GM12874 (cell line): ENCODE measurements around the gene ITGA3.
A peak's percentile ranks its signal among the peaks of the same experiment; 100 is the strongest.

Source experiments
- CTCF ChIP-seq: IDR thresholded peaks from 2 replicates; pipeline ENCODE4 v1.5.1; 2011; ENCODE audit warnings: low read depth, mild to moderate bottlenecking, control low read depth, low read length, moderate library complexity; ENCODE audit not compliant: insufficient read depth

ITGA3 gene

DNA sequence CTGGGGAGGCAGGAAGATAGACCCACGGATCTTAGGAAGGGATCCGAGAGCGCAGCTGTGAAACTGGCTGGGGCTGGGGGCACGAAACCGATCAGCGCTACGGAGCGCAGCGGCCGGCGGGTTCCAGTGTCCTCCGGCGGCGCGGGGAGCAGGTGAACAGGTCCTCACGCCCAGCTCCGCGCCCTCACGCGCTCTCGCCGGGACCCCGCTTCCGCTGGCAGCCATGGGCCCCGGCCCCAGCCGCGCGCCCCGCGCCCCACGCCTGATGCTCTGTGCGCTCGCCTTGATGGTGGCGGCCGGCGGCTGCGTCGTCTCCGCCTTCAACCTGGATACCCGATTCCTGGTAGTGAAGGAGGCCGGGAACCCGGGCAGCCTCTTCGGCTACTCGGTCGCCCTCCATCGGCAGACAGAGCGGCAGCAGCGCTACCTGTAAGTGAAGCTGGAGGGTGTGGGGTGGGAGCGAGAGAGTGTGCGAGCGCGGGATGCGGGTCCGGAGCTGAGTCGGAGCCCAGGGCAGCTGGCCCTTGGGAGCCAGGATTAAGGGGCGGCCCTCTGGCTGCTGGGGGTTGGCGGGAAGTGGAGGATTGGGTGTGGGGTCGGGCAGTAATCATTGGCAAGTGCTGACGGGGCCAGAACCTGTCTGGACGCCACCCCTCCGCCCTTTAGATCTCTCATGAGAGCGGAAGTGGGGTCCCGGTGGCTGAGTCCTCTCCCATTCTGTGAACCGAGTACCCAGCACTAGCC, 479 bp downstream of the ITGA3 start:
- TF ChIP-seq CTCF = peak; percentile 68

DNA sequence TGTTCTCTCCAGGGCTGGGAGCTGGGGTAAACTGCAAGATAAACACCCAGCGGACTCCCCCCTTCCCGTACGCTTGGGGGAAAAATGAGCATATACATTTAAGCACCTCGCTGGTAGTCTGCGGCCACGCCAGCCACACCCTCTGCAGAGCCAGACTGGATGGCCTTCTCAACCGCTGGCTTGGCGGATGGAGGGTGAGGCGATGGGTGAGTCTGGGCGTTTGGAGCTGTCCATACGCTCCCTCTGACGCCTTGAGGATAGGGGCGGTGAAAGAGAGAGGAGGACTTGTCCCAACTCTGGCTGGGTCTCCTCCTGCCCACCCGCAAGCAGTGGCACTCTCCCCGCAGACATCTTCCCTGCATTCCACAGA, 1.0 kb downstream of the ITGA3 start:
- no peak for TF ChIP-seq CTCF

DNA sequence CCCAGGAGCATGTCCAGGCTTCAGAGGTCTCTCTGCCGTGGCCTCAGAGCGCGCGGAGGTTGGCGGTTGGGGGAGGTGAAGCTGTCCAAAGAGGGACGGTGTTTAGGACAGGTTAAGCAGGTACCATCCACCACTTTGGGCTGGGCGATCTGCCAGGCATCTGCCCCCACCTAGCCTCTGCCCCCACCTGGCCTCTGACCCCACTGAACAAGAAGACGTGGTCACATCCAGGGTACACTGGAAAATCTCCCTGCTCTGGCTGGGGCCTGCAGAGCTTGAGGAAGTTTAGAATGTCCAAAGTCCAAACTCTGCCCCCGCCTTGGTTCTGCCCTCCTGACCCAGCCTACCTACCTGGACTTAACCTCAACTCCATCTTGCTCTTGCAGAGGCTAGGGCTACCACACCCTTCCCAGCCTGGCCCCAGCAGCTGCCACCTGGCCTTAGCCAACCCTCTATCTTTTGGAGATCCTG, 1.6 kb downstream of the ITGA3 start:
- no peak for TF ChIP-seq CTCF

DNA sequence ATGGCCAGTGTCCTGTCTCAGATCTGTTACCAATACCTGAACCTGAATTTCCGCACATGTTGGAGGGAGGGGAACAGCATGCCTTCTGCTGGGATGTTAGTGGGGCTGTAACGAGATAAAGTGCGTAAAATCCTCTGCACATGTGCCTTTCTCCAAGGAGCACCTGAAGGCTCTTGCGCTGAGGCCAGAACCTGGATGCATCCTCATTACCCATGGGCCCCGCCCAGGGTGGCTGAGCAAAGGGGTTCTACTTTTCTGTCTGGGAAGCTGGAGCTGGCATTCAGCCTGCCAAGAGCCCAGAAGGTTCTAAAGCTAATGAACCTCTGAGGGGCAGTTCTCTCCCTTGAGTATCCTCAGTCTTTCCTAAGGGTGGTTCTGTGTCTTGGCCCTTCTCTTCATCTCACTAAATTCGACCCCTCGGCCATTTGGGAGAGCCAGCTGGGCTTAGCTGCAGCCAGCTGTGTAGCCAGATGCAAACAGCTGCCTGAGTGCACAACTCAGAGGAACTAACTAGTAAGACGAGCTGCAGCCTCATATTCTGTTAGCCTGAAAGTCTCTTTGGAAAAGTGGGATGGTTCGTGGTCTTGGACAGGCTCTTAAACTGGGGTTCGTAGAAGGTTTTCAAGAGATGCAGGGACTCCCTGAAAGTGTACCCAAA, 2.5 kb downstream of the ITGA3 start:
- no peak for TF ChIP-seq CTCF

DNA sequence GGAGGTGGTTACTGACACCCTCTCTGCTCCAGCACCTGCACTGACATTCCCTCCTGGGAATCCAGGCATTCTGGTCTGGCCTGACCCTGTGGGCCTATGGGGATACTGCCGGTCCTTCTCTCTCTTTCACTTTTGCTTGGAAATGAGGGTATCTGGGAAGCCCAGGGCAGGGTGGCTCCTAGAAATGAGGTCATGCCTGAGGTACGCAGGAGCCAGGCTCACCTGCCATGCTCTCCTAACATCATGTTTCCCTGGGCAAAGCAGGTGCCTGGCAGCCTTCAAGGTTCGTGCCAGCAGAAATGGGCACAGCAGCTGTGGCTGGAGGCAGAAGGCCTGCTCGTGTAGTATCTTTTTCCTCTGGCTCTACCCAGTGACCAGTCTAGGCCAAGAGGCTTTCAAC, 3.3 kb downstream of the ITGA3 start:
- TF ChIP-seq CTCF = no peak

GRCh38 chr17:50059759-50060273, 3.9 kb downstream of the ITGA3 start:
- TF ChIP-seq CTCF = no peak

- no peak for TF ChIP-seq CTCF
These were observed 5.2 kb downstream of the ITGA3 start for GRCh38 chr17:50060951-50061712.
